Femur (tissue), 1 donor: ENCODE measurements around the gene PKP4.

Experiments
- DNase-seq: peaks from one replicate; pipeline ENCODE4 v3.0.0-alpha.2; 2017

The PKP4 gene

DNA sequence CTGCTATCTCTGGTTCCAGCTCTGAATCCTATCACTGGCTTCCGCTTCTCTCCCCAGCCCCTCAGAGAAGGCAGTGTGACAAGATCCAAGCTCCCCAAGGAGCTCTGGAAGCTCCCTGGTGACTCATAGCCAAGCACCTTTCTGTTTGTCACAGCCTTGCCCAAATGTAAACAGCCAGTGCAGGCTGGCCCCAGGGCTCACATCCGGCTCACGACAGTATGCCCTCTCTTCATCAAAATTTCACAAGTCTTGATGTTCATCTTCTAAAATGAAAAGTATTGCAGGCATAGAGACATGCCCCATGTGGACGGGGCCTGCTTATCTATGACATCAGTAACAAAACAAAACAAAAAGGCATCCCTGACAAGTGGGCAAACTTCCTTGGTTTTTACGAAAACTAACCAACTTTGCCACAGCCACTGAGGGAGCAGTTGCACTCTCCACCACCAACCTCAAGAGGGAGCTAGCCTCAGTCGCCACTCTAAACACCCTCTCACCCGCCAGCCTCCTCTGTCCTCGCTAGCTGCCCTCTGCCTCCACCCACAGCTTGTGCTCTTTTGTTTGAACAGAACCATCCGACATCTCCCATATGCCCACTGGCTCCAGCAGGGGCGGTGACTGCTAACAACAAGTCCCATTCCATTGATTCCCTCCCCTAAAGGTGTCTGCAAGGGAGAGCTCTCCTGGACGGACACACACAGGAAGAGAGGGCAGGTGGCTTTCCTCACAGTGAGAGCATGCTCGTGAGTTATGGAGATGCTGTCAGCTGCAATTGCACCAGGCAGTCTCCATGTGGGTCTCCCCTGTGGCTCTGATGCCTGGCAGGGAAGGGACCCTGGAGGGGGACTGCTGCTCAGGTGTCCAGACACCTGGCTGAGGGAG lies 267.4 kb downstream of the PKP4 start:
- no peak for DNase-seq

DNA sequence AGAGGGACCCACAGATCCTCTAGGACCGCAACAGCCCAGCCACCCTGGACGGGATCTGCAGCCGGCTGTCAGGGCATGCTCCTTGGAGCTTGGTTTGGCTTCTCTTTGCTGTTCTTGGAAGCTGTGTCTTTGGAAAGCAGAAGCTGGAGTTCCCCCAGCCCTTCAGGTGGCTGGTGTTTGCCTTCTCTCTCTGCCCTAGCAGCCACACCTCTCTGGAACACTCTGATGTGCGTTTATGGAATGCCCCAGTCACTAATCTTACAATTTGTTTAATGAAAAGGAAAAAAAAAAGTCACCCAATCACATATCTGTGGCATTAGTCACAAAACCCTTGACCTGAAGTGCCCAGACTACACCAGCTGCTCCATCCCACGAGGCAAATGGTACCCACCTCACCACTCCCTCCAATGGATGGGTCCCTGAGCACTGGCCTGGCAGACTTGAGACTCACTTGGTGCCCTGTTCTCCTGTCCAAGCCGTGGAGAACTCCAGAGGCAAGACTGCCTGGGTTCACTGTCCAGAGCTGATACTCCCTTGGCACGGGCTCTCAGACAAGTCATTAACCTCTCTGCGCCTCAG lies 268.1 kb downstream of the PKP4 start:
- DNase-seq, result no peak

DNA sequence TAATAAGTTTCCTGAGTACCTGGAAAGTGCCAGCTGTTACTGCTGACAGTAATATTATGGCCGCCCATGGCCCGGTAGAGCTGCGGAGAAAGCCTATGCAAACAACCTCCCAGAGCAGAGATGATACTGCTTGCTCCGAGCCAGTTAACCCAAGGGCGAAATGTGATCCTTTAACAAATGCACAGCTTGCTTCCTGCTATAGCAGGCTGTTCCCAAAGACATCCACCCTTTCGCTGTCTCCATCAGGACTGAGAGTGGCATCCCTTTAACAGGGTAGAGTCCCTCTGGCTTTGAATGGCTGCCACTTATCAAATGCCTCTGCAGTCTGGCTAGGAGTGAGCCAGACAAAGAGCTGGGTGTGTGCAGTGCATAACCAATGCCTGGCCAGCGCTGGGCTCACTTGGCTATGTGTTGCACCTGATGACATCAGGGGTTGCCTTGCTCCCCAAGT lies 268.7 kb downstream of the PKP4 start:
- DNase-seq, result no peak

DNA sequence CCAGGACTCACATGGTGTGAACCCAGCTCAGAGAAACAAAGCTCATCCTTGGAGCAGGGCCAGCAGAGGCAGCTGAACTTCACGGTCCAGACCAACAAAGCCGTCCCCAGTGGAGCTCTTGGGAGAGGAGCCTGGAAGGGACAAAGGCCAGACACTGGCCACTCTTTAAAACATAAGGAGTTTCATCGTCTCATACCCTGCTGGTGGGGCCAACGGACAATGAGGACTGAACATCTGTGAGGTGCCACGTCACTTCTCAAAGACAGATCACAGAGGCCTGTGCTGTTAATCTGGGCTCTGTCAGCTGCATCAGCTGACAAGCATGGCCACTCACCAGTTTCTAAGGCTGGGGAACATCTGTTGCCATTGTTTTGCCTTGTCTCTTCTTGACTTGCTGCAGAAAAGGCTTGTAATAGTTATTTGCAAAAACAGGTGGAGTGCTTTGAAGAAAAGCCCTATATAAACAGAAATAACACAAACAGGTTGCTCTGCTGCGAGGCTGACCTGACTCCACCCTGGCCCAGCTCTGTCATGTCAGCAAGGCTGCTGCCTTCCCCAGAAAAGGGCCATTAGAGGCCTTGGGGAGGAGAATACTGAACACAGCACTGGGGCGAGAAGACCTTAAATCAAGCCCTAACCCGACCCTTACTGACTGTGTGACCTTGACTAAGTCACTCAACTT lies 270.3 kb downstream of the PKP4 start:
- peak; percentile 53 for DNase-seq

DNA sequence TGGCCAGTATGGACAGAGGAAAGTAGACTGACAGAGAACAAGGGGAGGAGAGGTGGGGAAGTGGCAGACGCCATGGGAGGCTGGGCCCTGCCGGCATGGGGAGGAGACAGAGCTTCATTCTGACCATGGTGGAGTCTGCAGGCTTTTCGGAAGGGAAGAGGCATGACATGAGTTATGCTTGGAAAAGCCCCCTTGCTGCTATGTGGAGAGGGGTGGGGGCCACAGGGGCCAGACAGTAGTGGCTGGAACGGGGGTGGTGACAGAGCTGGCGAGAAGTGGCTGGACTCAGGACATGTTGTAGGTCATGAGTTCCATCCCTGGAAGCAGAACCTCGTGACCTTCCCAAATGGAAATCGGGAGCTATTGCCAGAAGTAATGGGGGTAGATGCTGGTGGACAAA lies 271.7 kb downstream of the PKP4 start:
- no peak for DNase-seq

DNA sequence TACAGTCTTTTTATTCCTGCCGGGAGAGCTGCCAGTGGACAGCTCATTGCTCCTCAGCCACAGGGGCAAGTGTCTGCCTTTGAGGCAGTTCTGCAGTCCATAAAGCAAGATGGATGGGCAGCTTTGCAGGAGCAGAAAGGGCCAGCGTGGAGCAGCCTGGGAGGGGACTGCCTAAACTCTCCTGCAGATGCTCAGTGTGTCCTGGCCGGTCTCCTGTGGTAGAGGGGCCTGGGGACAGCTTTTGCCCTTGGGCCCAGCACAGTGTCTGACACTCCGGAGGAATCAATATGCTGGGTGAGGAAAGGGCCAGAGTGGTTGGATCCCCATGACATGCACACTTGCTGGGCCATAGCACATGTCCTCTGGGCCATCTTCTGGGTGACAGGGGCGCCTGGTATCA lies 272.7 kb downstream of the PKP4 start:
- no peak for DNase-seq

DNA sequence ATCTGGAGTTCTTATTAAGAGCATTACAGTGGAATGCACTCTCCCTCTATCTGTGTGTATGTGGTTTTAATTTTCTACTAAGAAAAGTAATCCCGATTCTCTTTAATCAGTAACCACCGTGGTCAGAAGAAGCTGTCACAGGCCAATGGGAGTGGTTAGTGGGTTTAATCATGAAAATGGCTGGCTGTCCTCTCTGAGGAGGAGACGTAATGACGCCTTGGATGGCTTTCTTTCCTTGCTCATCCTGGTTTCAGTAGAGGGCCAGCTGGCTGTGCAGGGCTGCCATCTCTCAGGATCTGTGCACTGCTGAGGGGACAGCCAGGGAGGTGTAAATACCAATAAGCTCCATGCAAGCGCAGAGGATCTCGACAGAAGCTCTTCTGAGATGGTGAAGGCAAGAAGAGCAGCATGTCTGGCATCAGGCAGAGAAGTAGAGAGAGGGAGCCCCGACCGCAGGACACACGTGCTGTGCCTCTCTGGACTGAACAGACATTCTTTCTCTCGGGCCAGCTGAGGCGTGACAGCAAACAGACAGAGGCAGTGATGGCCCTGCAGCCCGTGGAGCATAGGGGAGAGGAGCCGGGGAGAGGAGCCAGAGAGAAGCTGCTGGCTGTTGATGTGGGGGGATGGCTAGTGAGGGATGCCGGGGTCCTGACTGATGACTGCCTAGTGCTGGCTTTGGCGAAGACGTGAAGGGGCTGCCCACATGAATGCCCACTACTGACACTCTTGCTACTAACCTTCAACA lies 273.3 kb downstream of the PKP4 start:
- no peak for DNase-seq

DNA sequence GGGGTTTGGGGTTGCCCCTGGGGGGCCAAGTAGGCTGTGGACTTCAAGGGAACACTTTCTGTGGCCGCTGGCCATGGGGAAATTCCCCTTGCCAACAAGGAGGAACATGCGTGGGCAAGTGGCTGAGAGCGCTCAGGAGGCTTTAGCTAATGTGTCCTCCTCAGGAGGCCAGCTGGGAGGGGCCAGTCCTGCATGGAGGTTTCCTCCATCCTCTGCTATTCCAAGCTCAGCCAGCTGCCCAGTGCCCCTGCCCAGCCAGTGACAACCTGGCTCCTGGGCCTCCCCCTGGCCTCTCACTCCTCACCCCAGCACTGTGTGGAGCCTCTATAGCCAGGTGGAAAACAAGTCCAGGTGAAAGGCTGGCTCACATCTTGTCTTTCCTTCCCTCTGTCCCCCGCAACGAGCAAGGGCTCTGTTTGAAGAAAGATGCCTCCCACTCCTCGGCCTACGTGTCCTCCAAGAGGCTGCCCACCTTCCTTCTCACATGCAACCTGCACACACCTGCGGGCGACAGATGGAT lies 273.9 kb downstream of the PKP4 start:
- DNase-seq, result no peak

DNA sequence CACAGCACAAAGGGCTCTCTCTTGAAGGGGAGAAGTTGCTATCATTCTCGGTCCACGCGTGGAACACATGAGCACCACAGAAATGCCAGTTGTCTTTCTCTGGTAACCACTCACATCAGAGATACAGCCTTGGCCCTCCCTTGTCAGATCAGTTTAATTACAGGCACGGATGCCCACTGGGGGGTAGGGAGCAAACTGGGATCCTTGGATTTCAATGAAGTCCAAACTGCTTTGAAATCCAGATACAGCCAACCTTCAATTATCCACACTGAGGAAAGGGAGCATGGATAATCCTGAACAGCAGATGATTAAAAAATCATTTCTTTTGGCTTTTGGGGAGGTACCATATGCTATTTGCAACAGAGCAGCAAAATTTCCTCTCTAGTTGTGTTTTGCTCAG lies 274.6 kb downstream of the PKP4 start:
- DNase-seq, result no peak
